ENCODE results near the gene CCDC138.

Gene CCDC138

DNA sequence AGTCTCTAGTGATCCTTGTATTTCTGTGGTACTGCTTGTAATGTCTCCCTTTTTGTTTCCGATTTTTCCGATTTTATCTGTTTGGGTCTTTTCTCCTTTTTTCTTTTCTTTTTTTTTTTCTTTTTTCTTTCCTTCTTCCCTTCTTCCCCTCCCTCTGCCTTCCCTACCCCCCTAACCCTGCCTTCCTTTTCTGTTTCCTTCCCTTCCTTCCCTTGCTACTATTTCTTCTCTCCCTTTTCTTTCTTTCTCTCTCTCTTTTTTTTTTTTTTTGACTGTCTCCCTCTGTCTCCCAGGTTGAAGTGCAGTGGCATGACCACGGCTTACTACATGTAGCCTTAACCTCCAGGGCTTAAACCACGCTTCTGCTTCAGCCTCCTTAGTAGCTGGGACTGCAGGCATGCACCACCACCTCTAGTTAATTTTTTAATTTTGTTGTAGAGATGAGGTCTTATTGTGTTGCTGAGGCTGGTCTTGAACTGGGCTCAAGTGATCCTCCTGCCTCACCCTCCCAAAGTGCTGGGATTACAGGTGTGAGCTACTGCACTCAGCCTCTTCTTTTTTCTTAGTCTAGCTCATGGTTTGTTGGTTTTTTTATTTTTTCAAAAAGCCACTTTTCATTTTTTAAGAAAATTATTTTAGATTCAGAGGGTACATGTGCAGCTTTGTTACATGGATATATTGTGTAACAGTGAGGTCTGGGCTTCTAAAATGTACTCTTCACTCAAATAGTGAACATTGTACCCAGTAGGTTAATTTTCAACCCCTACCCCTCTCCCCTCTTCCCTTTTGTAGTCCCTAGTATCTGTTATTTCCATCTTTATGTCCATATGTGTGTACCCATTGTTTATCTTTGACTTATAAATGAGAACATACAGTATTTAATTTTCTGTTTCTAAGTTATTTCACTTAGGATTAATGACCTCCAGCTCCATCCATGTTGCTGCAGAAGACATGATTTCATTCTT is 24.7 kb downstream of the CCDC138 start:
- ATAC-seq: no peak
- no peak for TF ChIP-seq CSDC2 (CRISPR knock-in tag; IDR thresholded peaks at IDR 0.05)
- TF ChIP-seq TCF4 (CRISPR knock-in tag; IDR thresholded peaks at IDR 0.05; ENCODE audit: borderline replicate concordance): no peak
- TF ChIP-seq, protein P1, sequence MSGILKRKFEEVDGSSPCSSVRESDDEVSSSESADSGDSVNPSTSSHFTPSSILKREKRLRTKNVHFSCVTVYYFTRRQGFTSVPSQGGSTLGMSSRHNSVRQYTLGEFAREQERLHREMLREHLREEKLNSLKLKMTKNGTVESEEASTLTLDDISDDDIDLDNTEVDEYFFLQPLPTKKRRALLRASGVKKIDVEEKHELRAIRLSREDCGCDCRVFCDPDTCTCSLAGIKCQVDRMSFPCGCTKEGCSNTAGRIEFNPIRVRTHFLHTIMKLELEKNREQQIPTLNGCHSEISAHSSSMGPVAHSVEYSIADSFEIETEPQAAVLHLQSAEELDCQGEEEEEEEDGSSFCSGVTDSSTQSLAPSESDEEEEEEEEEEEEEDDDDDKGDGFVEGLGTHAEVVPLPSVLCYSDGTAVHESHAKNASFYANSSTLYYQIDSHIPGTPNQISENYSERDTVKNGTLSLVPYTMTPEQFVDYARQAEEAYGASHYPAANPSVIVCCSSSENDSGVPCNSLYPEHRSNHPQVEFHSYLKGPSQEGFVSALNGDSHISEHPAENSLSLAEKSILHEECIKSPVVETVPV (CRISPR knock-in tag; IDR thresholded peaks at IDR 0.05): no peak
- TF ChIP-seq GLIS3 (CRISPR knock-in tag; IDR thresholded peaks at IDR 0.05): no peak
- TF ChIP-seq ISL1 (CRISPR knock-in tag; IDR thresholded peaks at IDR 0.05): no peak
- TF ChIP-seq TOX (CRISPR knock-in tag; IDR thresholded peaks at IDR 0.05; ENCODE audit: borderline replicate concordance): no peak
- no peak for TF ChIP-seq ZFP3 (CRISPR knock-in tag; IDR thresholded peaks at IDR 0.05)
- TF ChIP-seq RARB (CRISPR knock-in tag; IDR thresholded peaks at IDR 0.05): no peak
- TF ChIP-seq, protein P2, sequence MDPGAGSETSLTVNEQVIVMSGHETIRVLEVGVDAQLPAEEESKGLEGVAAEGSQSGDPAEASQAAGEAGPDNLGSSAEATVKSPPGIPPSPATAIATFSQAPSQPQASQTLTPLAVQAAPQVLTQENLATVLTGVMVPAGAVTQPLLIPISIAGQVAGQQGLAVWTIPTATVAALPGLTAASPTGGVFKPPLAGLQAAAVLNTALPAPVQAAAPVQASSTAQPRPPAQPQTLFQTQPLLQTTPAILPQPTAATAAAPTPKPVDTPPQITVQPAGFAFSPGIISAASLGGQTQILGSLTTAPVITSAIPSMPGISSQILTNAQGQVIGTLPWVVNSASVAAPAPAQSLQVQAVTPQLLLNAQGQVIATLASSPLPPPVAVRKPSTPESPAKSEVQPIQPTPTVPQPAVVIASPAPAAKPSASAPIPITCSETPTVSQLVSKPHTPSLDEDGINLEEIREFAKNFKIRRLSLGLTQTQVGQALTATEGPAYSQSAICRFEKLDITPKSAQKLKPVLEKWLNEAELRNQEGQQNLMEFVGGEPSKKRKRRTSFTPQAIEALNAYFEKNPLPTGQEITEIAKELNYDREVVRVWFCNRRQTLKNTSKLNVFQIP (CRISPR knock-in tag; IDR thresholded peaks at IDR 0.05; ENCODE audit: borderline replicate concordance, low read depth): no peak
- no peak for TF ChIP-seq ZNF8 (CRISPR knock-in tag; IDR thresholded peaks at IDR 0.05)
- no peak for TF ChIP-seq ZFP30 (CRISPR knock-in tag; IDR thresholded peaks at IDR 0.05)
- TF ChIP-seq, protein P3, sequence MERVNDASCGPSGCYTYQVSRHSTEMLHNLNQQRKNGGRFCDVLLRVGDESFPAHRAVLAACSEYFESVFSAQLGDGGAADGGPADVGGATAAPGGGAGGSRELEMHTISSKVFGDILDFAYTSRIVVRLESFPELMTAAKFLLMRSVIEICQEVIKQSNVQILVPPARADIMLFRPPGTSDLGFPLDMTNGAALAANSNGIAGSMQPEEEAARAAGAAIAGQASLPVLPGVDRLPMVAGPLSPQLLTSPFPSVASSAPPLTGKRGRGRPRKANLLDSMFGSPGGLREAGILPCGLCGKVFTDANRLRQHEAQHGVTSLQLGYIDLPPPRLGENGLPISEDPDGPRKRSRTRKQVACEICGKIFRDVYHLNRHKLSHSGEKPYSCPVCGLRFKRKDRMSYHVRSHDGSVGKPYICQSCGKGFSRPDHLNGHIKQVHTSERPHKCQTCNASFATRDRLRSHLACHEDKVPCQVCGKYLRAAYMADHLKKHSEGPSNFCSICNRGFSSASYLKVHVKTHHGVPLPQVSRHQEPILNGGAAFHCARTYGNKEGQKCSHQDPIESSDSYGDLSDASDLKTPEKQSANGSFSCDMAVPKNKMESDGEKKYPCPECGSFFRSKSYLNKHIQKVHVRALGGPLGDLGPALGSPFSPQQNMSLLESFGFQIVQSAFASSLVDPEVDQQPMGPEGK (CRISPR knock-in tag; IDR thresholded peaks at IDR 0.05; ENCODE audit: borderline replicate concordance): no peak
- TF ChIP-seq PPARA (CRISPR knock-in tag; IDR thresholded peaks at IDR 0.05; ENCODE audit: borderline replicate concordance): no peak
- TF ChIP-seq SNAI2 (CRISPR knock-in tag; IDR thresholded peaks at IDR 0.05): no peak
- TF ChIP-seq ZNF70 (CRISPR knock-in tag; IDR thresholded peaks at IDR 0.05): no peak
- TF ChIP-seq ZNF565 (CRISPR knock-in tag; conservative IDR thresholded peaks at IDR 0.05; ENCODE audit: low read depth): no peak
- TF ChIP-seq ESRRG (CRISPR knock-in tag; IDR thresholded peaks at IDR 0.05): no peak
- TF ChIP-seq, protein P4, sequence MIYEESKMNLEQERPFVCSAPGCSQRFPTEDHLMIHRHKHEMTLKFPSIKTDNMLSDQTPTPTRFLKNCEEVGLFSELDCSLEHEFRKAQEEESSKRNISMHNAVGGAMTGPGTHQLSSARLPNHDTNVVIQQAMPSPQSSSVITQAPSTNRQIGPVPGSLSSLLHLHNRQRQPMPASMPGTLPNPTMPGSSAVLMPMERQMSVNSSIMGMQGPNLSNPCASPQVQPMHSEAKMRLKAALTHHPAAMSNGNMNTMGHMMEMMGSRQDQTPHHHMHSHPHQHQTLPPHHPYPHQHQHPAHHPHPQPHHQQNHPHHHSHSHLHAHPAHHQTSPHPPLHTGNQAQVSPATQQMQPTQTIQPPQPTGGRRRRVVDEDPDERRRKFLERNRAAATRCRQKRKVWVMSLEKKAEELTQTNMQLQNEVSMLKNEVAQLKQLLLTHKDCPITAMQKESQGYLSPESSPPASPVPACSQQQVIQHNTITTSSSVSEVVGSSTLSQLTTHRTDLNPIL (CRISPR knock-in tag; IDR thresholded peaks at IDR 0.05; ENCODE audit: low read depth): no peak
- no peak for TF ChIP-seq OSR1 (CRISPR knock-in tag; IDR thresholded peaks at IDR 0.05)
- no peak for TF ChIP-seq ZC3H10 (CRISPR knock-in tag; IDR thresholded peaks at IDR 0.05)

DNA sequence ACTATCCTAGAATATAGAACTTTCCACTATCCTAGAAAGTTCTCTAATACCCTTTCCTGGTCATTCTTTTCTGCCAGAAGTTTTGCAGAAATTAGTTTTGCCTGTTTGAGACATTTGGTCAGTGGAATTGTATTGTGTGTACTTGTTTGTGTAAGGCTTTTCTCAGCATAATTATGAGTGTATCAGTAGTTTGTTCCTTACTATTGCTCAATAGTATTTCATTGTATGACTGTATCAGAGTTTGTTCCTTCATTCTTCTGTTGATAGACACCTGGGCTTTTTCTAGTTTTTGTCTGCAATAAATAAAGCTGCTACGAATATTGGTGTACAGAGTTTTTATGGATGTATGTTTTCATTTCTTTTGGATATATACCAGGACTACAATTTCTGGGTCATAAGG is 27.2 kb downstream of the CCDC138 start:
- no peak for ATAC-seq
- no peak for TF ChIP-seq SNAI2 (CRISPR knock-in tag; IDR thresholded peaks at IDR 0.05)

DNA sequence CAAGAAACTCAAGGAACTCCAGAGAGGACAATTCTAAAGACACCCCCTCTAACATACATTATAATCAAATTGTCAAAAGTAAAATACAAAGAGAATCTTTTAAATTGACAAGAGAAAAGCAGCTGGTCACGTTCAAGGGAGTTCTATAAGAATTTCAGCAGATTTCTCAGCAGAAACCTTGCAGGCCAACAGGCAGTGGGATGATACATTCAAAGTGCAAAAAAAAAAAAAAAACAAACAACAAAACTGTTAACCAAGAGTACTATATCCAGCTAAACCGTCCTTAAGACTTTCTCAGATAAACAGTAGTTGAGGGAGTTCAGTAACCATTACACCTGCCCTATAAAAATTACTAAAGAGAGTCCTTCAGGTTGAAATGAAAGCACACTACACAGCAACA is 33.9 kb downstream of the CCDC138 start:
- ATAC-seq: no peak
- no peak for TF ChIP-seq RARB (CRISPR knock-in tag; IDR thresholded peaks at IDR 0.05)
- TF ChIP-seq ZNF70 (CRISPR knock-in tag; IDR thresholded peaks at IDR 0.05): no peak
- no peak for TF ChIP-seq ZC3H10 (CRISPR knock-in tag; IDR thresholded peaks at IDR 0.05)
- no peak for TF ChIP-seq OSR1 (CRISPR knock-in tag; IDR thresholded peaks at IDR 0.05)
- TF ChIP-seq ZFP30 (CRISPR knock-in tag; IDR thresholded peaks at IDR 0.05): no peak
- TF ChIP-seq, protein P1 (CRISPR knock-in tag; IDR thresholded peaks at IDR 0.05): no peak
- TF ChIP-seq GLIS3 (CRISPR knock-in tag; IDR thresholded peaks at IDR 0.05): no peak
- no peak for TF ChIP-seq CSDC2 (CRISPR knock-in tag; IDR thresholded peaks at IDR 0.05)
- no peak for TF ChIP-seq SNAI2 (CRISPR knock-in tag; IDR thresholded peaks at IDR 0.05)

Data from SK-N-SH treated with all-trans-retinoic acid at 6 μM for 48 hours (cell line).